DMS114 treated with DMSO at 0.1 percent for 48 hours (cell line): Measurements from ENCODE around the gene WNT7B.

Source experiments
- DNase-seq: peaks from one replicate; lab custom pipeline; 2025; ENCODE audit not compliant: unreplicated experiment; lab: John Stamatoyannopoulos, UW

Gene WNT7B

GRCh38 chr22:45891996-45892621 lies 84.9 kb downstream of the WNT7B start:
- DNase-seq = no peak

- DNase-seq = no peak
Measured at GRCh38 chr22:45891471-45891995, 85.4 kb downstream of the WNT7B start.

GRCh38 chr22:45891021-45891421 lies 85.9 kb downstream of the WNT7B start:
- no peak for DNase-seq

- DNase-seq = no peak
Measured at GRCh38 chr22:45890351-45890635, 86.7 kb downstream of the WNT7B start.

- DNase-seq = no peak
Measured at GRCh38 chr22:45889539-45890350, 87.2 kb downstream of the WNT7B start.

- no peak for DNase-seq
Measured at GRCh38 chr22:45889093-45889538, 87.8 kb downstream of the WNT7B start.

DNA sequence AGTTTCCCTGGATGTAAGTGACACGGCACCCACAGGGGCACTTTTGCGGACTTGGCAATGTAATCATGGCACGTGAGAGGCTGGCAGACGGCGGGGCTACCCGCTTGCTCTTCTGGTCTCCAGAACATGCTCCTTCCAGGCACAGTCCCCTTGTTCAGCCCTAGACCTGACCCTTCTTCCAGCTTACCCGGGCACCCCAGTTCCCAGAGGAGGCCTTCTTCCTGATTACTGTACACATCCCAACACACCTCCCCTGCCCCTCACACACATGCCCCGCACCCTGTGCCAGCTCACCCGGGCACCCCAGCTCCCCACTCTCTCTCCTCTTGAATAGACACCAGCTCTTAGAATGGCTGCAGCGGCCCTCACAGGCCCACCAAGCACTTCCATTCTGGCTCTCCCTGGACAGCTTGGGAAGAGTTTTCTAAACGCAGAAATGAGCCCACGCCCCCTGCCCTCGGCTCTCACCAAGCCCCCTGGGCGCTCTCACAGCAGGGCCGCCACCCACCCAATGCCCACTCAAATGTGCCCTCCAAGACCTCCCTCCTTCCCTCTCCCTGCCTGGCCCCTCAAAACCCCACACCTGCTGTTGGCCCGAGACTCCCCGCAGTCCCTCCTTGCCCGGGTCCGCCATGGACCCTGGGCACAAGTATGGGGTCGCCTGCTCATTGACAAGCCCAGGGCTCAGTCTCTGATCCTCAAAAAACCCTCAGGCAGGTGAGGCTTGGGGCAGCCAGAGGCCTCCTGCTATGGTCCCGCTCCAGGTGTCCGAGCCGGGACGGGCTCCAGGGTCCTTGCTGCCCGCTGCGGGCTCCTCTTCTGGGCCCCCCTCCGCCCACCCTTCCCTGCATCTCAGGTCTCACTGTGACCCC lies 88.5 kb downstream of the WNT7B start:
- DNase-seq = no peak

- no peak for DNase-seq
Measured at GRCh38 chr22:45887202-45888131, 89.5 kb downstream of the WNT7B start.

DNA sequence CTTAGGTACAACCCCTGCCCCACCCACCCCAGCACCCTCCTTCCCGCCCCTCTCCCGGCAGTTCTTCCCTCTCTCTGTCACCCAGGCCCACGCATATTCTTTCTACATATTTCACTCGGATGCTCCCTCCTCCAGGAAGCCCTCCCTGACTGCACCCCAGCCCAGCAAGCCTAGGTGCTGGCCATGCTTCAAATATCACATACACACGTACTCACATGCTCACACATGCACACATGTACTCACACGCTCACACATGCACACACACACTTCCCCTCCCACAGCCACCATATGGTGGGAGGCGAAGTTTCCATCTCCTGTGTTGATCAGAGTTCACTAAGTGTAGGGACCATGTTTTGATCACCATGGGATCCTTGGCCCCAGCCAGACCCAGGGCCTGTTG lies 90.4 kb downstream of the WNT7B start:
- no peak for DNase-seq

- DNase-seq = no peak
Measured at GRCh38 chr22:45885941-45886395, 91.0 kb downstream of the WNT7B start.

GRCh38 chr22:45885171-45885840 lies 91.7 kb downstream of the WNT7B start:
- DNase-seq = no peak

GRCh38 chr22:45884201-45885062 lies 92.5 kb downstream of the WNT7B start:
- DNase-seq = no peak

DNA sequence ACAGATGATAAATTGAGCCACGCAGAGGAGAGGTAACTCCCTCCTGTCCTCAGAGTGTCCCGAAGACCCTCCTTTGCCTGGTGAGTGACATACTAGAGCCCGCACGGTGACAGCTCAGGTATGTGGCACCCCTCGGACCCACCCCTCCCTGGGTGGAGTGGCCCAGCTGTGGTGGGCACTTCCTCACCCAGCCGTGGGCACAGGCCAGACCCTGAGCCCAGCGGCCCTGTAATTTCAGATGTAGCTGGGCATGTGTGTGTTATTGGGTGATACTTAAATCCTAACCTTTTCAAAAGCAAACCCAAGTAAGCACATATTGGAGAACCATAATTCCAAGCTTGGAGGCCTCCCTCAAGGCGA lies 93.2 kb downstream of the WNT7B start:
- DNase-seq = no peak

DNA sequence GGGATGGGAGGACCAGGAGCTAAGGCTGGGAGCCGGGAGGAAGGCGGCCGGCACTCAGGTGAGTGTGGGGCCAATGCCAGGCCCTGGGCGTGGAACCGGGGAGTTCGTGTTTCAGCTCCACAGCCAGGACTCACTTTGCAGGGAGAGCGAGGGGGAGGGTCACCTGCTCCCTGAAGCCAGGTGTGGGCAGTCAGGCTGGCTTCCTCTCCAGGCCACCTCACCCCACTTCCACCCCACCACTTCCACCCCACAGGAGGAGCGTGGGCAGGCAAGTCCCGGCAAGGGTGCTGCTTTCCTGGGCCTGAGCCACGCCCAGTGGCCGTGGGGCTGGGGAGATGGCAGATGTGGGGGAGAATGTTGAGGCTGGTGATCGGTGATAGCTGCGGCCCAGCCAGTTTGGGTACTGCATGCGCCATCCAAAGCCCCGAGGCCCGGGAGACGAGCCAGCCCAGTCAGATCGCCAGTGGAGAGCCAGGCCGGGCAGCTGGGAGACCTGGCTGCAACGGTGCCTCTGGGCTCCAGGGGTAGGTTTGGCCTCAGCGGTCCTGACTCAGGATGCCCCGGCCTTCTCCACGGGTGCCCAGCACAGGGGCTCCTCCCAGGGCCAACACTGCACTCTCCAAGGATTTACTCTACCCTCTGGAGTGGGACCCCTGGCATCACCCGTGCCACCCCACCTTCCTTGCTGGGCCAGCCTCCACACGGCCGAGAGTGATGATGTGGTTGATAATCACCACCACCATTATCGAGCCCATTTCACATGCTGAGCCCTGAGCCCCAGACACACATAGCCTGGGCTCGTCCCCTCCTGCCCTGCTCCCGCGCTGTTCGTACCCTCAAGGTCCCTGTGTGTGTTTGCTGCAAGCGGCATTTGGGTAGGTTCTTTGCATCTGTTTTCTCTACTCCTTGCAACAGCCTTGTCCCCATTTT lies 93.8 kb downstream of the WNT7B start:
- DNase-seq = no peak

DNA sequence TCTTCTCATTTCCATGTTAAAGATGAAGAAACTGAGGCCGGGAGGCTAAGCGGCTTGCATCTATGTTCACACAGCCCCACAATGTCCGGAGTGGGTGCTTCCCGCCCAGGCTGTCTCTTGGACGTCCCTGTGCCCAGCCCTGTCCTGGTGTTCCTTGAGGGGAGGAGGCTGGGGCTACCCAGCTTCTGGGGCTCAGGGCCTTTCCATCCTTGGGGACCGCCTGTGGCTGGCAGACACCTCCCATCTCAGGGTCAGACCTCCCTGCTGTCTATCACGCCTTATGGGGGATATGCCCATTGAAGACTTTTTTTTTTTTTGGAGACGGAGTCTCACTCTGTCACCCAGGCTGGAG lies 95.5 kb downstream of the WNT7B start:
- no peak for DNase-seq

GRCh38 chr22:45880716-45881523 lies 96.0 kb downstream of the WNT7B start:
- DNase-seq = no peak

GRCh38 chr22:45880091-45880715 lies 96.8 kb downstream of the WNT7B start:
- DNase-seq = no peak
